NCI-H2227 (cell line): ENCODE results near the gene TNIP1.

Experiments used
- DNase-seq: peaks from one replicate; lab custom pipeline; 2025; ENCODE audit not compliant: unreplicated experiment; lab: John Stamatoyannopoulos, UW

Gene TNIP1

DNA sequence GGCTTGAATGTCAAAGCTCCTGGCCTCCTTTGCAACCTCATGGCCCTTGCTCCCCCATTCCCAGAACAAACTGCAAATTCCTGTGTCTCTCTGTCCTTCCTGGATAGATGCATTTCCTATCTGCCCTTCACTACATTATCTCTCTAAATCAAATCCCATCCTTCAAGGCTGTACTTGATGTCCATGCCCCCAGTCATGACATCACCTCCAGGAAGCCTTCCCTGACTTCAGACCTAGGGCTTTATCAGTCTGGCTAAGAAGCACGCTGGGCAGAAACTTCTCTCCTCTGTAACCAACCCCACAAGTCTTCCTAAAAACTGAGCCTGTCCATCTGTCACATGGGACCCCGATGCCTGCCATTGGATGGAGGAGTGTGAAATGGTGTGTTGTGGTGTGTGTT is 25.7 kb upstream of the TNIP1 start:
- no peak for DNase-seq

DNA sequence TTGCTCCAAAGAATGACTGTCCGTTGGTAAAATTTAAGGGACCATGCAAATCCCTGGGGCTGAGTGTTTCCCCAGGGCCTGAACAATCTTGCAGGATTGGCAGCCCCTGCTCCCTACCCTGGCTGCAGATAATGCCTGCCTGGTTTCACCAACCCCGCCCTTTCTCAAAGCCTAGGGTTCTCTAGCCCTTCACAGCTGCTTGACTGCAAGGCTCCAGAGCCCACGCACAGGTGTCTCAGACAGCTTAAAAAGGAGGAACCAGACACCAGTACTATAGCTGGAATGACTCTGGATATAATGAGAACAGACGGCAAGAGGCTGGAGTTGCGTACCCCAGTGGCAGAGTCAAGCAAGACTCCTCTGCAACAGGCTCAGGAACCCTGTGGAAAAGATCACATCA is 25.2 kb upstream of the TNIP1 start:
- no peak for DNase-seq

GRCh38 chr5:151105561-151105960 is 24.7 kb upstream of the TNIP1 start:
- no peak for DNase-seq

DNA sequence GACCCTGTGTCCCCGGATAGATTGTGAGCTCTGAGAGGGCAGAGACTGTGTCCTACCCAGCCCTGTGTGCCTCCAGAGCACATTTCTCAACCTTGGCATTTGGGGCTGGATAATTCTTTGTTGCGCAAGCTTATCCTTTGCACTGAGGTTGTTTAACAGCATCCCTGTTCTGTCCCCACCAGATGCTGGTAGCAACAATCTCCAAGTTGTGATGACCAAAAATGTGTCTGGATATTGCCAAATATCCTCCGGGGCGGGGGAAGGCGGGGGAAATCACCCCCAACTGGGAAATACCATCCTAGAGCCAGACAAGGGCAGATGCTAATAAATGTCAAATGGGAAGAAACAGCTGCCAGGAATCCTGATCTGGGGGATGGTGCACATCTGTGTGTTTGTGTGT is 24.0 kb upstream of the TNIP1 start:
- no peak for DNase-seq

DNA sequence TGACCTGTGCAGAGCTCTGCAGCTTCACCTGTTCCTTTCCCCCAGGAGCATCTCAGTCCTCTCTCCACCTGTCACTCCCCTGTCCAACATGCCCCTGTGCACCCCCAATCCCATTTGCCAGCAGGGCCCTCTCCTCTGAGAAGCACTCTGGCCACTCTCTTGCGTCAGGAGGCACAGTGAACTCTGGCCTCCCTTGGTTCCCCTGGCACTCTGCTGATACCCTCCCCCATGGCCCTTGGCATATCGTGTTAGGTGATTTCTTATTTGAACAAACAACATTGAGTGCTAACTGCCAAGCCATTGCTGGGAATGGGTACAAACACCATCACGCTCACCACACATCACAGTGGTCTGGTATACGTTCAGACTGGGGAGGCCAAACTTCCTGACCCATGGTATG is 20.9 kb upstream of the TNIP1 start:
- no peak for DNase-seq

DNA sequence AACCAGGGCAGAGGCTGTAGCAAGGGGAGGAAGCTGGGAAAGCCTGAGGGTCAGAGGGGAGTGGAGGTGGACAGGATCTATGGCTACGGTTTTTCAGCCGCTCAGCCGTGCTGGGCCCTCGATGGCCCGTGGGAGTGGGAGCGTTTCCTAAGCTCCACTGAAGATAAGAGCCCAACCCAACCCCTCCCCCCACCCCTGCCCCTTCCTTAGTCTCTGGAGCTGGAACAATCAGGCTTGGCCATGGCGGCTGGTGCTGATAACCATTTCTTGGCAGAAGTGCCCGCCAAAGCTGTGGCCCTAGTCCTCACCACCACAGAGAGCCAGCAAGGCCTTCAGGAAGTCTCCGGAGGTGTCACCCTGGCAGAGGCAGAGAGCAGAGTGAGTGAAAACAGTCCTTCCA is 20.3 kb upstream of the TNIP1 start:
- DNase-seq = no peak

DNA sequence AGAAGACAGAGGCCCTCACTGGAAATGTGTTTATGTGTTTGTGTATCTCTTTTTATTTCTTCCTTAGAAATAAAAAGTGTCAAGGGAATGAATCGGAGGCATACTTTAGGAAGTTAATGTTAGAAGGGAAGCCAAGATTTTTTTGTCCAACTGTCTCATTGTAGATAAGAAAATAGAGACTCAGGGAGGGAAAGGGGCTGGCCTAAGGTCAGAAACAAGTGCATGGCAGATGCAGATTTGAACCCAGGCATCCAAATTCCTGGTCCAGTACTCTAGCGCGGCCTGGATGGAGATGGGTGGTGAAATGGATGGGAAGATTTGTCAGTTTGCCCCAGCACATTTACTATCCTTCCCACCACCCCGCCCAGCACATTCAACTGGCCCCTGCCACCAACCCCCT is 19.8 kb upstream of the TNIP1 start:
- no peak for DNase-seq

GRCh38 chr5:151098768-151099121 is 17.9 kb upstream of the TNIP1 start:
- no peak for DNase-seq

DNA sequence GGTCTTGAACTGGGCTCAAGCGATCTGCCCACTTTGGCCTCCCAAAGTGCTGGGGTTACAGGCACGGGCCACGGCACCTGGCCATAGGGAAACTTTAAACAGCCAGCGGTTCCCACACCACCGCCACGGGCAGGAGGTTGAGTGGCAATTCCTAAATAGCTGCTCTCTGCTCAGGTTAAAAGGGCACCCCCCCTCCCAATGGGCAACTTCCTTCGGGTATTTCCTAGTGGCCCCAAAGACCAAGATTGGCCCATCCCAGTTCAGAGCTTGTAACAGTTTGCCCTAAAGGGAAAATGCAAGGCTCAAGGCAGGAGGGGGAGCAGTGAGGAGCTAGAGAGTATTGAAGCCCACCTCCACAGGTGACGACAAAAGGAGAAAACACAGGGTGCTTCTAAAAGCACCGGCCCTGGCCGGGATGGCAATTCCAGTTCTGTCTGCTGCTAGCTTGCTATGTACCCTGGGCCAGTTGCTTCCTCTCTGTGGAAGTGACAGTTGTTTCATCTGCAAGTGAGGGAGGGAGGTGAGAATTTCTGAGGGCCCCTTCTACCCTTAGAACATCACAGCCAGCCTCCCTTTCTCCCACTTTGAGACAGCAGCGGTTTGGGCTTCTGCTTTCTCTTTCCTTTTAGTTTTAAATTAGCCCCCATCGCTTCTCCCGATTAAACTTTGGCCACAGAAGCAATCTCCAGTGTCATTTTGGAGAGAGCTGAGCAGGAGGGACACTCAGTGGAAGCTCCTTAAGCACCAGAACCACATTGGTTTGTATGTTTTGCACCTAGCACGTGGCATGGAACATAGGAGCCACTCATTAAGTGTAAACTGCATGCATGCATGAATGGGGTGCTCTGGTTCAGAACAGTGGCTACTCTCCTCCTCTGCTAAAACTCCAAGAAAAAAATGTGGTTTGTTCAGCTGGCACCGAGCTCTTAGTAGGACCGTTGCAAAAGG is 17.3 kb upstream of the TNIP1 start:
- no peak for DNase-seq

DNA sequence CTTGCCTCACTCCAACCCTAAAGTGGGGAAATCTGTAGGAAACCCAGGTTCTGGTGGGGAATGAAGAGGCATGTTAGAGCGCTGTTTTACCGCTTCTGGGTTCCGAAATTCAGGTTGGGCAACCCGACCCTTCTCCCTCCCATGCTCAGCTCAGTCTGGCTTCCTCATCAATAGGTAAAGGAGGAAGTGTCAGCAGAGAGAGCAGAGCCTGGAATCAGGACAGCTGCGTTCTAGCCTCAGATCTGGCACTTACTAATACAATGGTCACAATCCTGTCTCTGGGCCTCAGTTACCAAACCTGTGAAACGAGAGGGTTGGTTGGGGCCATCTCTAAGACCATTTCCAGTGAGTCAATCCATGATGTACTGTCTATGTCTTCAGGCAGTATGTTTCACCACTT is 16.2 kb upstream of the TNIP1 start:
- no peak for DNase-seq

DNA sequence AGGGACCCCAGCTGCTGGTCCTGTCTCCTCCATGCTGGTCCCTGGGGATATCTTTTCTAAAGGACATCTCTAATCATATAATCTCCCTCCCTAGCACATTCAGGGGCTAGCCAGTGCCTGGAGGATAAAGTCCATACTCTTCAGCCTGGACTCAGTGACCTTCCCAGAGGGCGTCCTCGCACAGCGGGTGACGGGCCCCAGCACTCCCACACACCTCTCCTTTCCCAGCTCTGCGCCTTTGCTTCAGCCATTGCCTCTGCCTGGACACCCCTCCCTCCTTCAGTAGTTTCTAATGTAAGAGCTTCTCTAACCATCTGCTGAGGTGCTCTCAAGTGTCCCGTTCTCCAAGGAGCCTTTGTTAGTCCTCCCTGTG is 15.2 kb upstream of the TNIP1 start:
- no peak for DNase-seq

- no peak for DNase-seq
Measured at GRCh38 chr5:151095341-151096000, 14.6 kb upstream of the TNIP1 start.

DNA sequence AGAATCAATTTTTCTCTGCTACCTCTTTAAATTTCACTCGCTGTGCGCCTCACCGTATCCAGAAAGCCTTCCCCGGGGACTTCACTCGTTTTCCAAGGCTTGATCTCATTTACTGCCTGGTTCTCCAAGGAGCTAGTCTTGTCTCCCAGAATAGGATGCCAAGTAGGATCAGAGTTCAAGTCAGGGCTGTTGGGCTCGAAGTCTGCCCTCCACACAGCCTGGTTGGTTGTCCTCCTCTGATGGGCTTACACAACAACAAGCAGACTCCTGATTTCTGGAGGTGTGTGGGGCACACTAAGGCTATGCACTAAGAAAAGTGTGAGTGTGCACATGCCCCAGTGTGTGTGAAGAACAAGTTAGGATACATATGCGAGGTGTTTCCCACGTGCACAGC is 14.0 kb upstream of the TNIP1 start:
- DNase-seq = no peak

DNA sequence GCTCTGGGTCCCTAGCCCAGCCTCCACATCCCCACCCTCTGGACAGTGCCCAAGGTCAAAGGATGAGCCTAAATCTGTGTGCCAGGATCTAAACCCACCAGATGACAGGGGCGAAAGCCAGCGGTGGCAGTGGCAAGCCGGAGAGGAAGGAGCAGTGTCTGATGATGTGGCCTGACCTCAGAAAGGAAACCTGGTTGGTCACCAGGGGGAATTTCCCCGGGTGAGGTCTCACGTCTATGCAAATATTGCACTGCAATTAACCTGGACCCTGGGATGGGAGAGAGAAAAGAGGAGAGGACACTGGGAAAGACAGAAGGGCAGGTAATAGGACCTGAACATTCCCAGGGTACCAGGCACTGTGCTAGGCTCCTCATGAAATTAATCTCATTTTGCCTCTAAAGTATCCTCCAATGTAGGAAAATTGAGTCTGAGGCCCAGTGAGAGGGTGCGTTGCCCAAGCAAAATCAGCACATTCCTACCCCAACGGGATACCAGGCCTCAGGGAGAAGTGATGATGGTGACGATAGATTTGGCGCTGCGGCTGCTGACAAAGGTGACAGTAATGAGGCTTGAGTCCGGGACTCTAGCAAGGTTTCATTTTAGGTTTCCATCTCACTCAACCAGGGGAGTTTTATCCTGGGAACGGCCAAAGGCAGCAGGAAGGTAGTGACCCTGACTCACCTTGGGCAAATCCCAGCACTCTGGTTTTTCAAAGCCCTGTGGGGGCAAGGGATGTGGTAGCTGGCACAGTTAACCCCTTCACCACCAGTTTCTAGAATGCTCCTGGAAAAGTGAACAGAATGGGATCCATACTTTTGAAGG is 13.4 kb upstream of the TNIP1 start:
- DNase-seq = no peak

- DNase-seq = no peak
Measured at GRCh38 chr5:151093476-151093889, 12.6 kb upstream of the TNIP1 start.

GRCh38 chr5:151092762-151093161 is 11.9 kb upstream of the TNIP1 start:
- DNase-seq = no peak

DNA sequence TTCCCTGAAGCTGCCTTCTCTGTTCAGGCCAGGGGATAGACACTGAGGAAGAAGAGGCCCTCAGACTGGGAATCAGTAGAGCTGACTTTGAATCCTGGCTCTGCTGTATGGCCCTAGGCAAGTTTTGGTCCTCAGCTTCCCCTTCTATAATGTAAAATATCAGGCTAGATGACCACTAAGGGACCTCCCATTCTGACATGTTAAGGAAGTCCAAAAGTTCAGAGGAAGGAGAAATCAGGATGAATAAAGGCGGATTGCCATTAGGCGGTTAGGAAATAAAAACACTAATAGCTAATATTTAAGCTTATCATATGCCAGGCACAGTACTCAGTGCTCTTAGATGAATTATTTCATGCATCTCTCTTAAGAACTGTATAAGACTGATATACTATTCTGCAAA is 8.9 kb upstream of the TNIP1 start:
- DNase-seq = no peak

DNA sequence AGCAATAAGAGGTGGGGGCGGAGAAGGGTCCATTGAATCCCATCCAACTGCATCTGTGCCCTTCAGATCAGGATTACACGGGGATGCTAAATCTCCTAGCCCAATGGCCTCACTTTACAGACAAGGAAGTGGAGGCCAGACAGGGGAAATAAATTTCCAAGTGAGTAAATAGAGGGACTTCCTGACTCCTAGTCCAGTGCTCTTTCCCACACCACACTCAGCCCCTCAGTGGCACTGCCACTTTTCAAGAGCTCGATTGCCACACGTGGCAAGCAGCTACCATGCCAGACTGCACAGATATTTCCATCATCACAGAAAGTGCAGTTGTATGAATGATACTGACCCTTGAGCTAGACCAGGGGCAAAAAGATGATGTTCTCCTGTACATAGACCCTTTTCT is 8.2 kb upstream of the TNIP1 start:
- DNase-seq = no peak

DNA sequence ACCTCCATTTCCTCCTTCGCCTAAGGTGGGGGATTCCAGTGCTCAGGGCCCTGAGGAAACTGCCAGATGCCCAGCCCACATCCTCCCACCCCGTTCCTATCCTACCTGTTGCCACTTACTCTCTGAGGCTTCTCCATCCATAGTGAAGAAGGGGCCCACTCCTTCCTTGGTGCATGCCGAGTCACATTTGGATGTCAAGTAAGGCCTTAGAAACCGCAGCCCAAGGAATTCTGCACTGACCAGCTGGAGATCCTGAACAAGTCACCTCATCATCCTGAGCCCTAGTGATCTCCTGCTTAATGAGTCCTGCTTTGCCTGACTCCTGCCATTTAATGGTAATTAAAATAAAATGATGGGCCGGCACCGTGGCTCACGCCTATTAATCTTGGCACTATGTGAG is 6.7 kb upstream of the TNIP1 start:
- DNase-seq = no peak

DNA sequence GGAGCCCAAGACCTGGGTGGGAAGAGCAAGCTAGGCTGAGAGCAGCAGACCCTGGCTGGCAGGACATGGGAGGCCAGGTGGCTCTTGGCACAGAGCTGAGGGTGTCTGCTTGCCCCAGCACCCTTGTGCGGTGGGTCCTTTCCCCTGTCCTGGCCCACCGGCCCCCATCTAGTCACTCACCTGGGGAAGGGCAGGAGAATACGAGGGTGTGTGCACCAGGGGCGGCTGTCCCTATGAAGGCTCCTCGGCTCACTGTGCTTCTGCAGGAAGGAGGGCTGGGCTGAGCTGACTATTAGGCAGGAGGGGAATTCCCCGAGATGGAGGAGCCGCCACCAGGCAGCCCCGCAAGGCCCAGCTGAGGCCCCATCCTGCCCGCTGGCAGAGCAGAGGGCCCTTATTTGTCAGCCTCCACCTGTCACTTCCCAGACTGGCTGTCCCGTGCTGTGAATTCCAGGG is 6.1 kb upstream of the TNIP1 start:
- DNase-seq = no peak

GRCh38 chr5:151086192-151086869 is 5.5 kb upstream of the TNIP1 start:
- DNase-seq = no peak
